RWPE2 (cell line): ENCODE data around the gene DHPS.

Source experiments
- ATAC-seq: fragments of 200-7000 bp; cut with Tn5 transposase; 3 replicates; pipeline ENCODE4 v1.9.1; 2021; ENCODE audit warnings: low read depth
- DNase-seq: peaks from one replicate; pipeline ENCODE4 v3.0.0-alpha.2; 2020; ENCODE audit warnings: low spot score
- H3K27ac ChIP-seq: fragments of 450-650 bp; 2 replicates; pipeline ENCODE4 v1.5.1; 2017; ENCODE audit warnings: mild to moderate bottlenecking; ENCODE audit not compliant: poor library complexity, severe bottlenecking
- H3K27me3 ChIP-seq: fragments of 250-450 bp; sonication (Bioruptor Pico); 2 replicates; pipeline ENCODE4 v1.5.1; 2021; ENCODE audit warnings: mild to moderate bottlenecking, moderate library complexity; ENCODE audit not compliant: insufficient read depth, poor library complexity, severe bottlenecking
- H3K36me3 ChIP-seq: fragments of 250-450 bp; sonication (Bioruptor Pico); 2 replicates; pipeline ENCODE4 v1.5.1; 2020; ENCODE audit warnings: low read depth, mild to moderate bottlenecking, moderate library complexity
- H3K4me1 ChIP-seq: fragments of 250-450 bp; sonication (Bioruptor Pico); 2 replicates; pipeline ENCODE4 v1.5.1; 2021; ENCODE audit warnings: mild to moderate bottlenecking, moderate library complexity; ENCODE audit not compliant: insufficient read depth, poor library complexity, severe bottlenecking
- H3K4me3 ChIP-seq: fragments of 250-450 bp; sonication (Bioruptor Pico); 2 replicates; pipeline ENCODE4 v1.5.1; 2021; ENCODE audit warnings: mild to moderate bottlenecking, moderate library complexity; ENCODE audit not compliant: severe bottlenecking
- H3K9me3 ChIP-seq: fragments of 250-450 bp; sonication (Bioruptor Pico); 2 replicates; pipeline ENCODE4 v1.5.1; 2021; ENCODE audit warnings: mild to moderate bottlenecking, moderate library complexity; ENCODE audit not compliant: severe bottlenecking
- TF ChIP-seq, protein P1 (sequence below): fragments of 450-650 bp; IDR thresholded peaks from one replicate; pipeline ENCODE4 v1.5.1; 2017; ENCODE audit warnings: mild to moderate bottlenecking, moderate library complexity; ENCODE audit not compliant: poor library complexity, severe bottlenecking

The DHPS gene

GRCh38 chr19:12672744-12673143 lies 8.9 kb downstream of the DHPS start:
- no peaks in the 10 kb centered on the region for H3K4me1 ChIP-seq
- TF ChIP-seq, protein P1, sequence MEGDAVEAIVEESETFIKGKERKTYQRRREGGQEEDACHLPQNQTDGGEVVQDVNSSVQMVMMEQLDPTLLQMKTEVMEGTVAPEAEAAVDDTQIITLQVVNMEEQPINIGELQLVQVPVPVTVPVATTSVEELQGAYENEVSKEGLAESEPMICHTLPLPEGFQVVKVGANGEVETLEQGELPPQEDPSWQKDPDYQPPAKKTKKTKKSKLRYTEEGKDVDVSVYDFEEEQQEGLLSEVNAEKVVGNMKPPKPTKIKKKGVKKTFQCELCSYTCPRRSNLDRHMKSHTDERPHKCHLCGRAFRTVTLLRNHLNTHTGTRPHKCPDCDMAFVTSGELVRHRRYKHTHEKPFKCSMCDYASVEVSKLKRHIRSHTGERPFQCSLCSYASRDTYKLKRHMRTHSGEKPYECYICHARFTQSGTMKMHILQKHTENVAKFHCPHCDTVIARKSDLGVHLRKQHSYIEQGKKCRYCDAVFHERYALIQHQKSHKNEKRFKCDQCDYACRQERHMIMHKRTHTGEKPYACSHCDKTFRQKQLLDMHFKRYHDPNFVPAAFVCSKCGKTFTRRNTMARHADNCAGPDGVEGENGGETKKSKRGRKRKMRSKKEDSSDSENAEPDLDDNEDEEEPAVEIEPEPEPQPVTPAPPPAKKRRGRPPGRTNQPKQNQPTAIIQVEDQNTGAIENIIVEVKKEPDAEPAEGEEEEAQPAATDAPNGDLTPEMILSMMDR: no peak
- DNase-seq (no peak), ATAC-seq (no peak)
- peaks cover 58% of the 10 kb centered on the region for H3K36me3 ChIP-seq
- no peaks in the 10 kb centered on the region for H3K27me3 ChIP-seq
- H3K4me3 ChIP-seq: no peak overlapping the region
- no peaks in the 10 kb centered on the region for H3K9me3 ChIP-seq
- H3K27ac ChIP-seq: no peak overlapping the region

GRCh38 chr19:12670159-12670928 lies 11.3 kb downstream of the DHPS start:
- no peaks in the 10 kb centered on the region for H3K9me3 ChIP-seq
- peaks cover 36% of the 10 kb centered on the region for H3K36me3 ChIP-seq
- ATAC-seq (no peak), DNase-seq (no peak)
- peak overlapping the region; percentile 82 for H3K4me3 ChIP-seq
- H3K27ac ChIP-seq: peak overlapping the region; percentile 76
- no peaks in the 10 kb centered on the region for H3K27me3 ChIP-seq
- no peaks in the 10 kb centered on the region for H3K4me1 ChIP-seq
- TF ChIP-seq, protein P1: no peak

DNA sequence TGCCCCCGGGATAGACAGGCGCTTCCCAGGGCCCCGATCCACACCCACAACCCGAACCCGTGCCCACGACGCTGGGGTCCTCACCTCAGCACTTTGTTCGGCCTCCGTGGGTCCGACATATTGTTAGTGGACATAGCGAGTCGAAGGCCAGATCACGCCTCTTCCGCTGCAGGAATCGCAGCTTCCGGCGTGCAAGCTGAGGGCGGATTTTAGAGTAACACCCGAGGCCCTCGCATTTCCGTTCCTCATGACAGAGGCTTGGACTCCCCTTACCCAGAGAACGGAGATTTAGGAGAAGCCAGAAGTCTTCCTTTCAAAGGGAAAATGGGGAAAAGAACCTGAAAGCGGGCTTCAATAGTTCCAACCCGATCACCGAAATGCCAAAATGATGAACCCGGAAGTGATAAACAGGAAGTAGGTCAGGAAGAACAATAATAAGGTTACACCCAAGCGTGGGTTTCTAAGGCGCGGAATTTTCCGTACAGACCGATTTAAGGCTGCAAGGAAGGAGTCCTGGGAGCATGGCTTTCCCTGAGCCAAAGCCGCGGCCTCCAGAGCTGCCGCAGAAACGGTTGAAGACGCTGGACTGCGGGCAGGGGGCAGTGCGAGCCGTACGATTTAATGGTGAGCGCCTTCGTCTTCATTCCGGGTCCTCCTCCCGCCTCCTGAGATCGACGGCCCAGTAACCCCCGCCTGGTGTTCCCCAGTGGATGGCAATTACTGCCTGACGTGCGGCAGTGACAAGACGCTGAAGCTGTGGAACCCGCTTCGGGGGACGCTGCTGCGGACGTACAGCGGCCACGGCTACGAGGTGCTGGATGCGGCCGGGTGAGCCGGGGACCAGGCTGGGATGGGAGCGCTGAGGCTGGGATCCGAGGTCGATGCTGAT lies 12.2 kb downstream of the DHPS start:
- Histone ChIP-seq H3K4me3 (peak overlapping the region; percentile 82), H3K36me3 (peaks cover 28% of the 10 kb centered on the region), H3K9me3 (no peaks in the 10 kb centered on the region), H3K27ac (peak overlapping the region; percentile 76), H3K27me3 (no peaks in the 10 kb centered on the region), H3K4me1 (no peaks in the 10 kb centered on the region)
- ATAC-seq (peak; percentile 22), DNase-seq (no peak)
- TF ChIP-seq, protein P1: no peak

GRCh38 chr19:12668932-12669269 lies 12.8 kb downstream of the DHPS start:
- no peaks in the 10 kb centered on the region for H3K27me3 ChIP-seq
- H3K4me3 ChIP-seq: peak overlapping the region; percentile 82
- TF ChIP-seq, protein P1: no peak
- ATAC-seq: peak; percentile 17
- peaks cover 26% of the 10 kb centered on the region for H3K36me3 ChIP-seq
- H3K4me1 ChIP-seq: no peaks in the 10 kb centered on the region
- H3K9me3 ChIP-seq: no peaks in the 10 kb centered on the region
- no peak for DNase-seq
- peak overlapping the region; percentile 76 for H3K27ac ChIP-seq
